ENCODE results near the gene DNAH5.

DNA sequence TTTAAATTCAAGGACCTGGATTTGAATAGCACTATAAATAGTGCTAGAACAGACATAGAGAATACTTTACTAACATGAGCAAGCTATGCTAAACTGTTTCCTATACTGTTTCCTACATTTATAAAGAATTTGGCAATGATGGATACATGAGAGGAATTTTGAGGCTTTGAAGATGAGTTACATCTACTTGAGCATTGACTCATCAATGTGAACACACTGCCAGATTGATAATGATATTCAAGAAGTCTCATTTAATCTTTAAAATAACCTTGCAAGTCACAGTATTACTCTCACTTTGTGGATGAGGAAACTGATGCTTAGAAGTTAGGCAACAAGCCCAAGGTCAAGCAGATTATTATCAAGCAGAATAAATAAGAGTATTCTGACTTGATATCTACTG is 281.9 kb downstream of the DNAH5 start:
- TF ChIP-seq, protein P1, sequence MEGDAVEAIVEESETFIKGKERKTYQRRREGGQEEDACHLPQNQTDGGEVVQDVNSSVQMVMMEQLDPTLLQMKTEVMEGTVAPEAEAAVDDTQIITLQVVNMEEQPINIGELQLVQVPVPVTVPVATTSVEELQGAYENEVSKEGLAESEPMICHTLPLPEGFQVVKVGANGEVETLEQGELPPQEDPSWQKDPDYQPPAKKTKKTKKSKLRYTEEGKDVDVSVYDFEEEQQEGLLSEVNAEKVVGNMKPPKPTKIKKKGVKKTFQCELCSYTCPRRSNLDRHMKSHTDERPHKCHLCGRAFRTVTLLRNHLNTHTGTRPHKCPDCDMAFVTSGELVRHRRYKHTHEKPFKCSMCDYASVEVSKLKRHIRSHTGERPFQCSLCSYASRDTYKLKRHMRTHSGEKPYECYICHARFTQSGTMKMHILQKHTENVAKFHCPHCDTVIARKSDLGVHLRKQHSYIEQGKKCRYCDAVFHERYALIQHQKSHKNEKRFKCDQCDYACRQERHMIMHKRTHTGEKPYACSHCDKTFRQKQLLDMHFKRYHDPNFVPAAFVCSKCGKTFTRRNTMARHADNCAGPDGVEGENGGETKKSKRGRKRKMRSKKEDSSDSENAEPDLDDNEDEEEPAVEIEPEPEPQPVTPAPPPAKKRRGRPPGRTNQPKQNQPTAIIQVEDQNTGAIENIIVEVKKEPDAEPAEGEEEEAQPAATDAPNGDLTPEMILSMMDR (IDR thresholded peaks at IDR 0.05) = no peak
- TF ChIP-seq POLR2A (IDR thresholded peaks at IDR 0.05) = no peak

Measured in esophagus squamous epithelium (tissue), 4 donors.